Mesenteric fat pad (tissue), 1 donor: ENCODE measurements around the gene PNKD. TPM values are rescaled to one million over a fixed set of nuclear protein-coding genes. Genes with fewer than 3 reads are reported as not detected.

Source experiments
- DNase-seq: peaks from one replicate; pipeline ENCODE4 v3.0.0-alpha.2; 2020; ENCODE audit warnings: low spot score
- total RNA-seq: library from RNA; stranded (reverse); fragmentation: NEBNext Ultra II Directional; extraction: Animal tissue kit (Norgen Biotek cat#: 25700); gene quantifications from one replicate; pipeline ENCODE4 v1.2.1, GENCODE V29; 2021
- donor health status: DM: yes; HTN: yes; CAD: no.

Gene PNKD
- total RNA-seq, 1 donor from 2014 or later = 51.5 TPM

DNA sequence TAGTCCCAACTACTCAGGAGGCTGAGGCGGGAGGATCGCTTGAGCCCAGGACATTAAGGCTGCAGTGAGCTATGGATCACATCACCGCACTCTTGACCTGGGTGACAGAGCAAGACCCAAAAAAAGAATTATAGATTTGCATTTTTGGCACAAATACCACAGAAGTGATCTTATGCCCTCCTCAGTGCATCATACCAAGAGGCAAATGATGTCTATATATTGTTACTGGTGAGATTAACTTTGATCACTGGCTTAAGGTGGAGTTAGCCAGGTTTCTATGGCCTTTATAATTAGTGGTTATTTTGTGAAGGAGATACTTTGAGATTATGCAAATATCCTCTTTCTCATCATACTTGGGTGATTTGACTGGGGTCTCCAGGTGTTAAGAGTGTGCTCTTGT is 64.2 kb downstream of the PNKD start:
- no peak for DNase-seq

GRCh38 chr2:218340656-218341055 is 70.3 kb downstream of the PNKD start:
- DNase-seq = no peak

DNA sequence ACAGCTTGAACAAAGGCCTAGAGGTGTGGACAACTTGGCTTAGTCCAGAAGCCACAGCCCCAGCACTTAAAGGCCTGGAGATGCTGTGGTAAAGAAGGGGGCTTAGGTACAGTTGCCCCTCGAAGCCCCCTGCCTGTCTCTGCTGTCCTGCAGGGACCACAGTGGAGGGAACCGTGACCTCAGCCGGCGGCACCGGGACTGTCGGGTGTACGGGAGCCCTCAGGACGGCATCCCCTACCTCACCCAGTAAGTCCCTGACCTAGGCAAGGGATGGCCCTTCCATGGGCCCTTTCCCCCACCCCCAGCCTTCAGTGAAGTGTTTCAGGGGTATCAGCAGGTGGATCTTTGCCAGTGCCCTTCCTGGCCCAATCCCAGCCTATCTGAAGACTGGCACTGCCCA is 71.1 kb downstream of the PNKD start:
- DNase-seq = no peak

DNA sequence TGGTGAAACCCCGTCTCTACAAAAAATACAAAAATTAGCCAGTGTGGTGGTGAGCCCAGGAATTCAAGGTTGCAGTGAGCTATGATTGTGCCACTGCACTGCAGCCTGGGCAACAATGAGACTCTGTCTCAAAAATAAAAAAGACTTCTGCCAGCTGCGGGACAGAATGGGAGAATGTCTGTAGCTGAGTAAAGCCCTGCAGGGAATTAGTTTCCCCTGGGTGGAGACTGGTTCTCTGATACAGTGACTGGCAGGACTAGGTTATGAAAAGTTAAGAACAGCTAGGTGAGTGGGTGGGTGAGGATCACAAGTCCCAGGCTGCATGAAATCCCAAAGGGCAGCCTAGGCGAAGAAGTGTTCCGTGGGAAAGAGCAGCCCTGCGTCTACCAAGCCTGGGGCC is 72.5 kb downstream of the PNKD start:
- DNase-seq = no peak

DNA sequence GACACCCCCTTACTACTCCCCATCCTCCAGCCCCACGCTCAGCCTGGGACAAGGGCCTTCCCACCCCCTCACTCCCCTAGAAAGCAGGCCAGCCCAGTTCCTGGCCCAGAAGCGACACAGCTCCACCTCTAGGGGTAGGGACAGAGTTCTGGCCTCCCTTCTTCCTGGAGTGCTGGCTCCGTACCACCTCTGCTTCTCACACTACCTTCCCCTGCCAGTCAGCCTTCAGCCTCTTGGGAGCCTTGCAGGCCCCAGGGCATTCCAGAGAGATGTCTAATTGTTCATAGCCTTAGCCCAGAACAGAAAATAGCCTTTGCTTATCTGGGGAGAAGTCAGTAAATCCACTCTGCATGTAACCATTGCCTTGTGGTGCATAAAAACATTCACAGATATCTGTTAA is 73.3 kb downstream of the PNKD start:
- DNase-seq = no peak

- DNase-seq = no peak
Measured at GRCh38 chr2:218344090-218344754, 73.9 kb downstream of the PNKD start.

DNA sequence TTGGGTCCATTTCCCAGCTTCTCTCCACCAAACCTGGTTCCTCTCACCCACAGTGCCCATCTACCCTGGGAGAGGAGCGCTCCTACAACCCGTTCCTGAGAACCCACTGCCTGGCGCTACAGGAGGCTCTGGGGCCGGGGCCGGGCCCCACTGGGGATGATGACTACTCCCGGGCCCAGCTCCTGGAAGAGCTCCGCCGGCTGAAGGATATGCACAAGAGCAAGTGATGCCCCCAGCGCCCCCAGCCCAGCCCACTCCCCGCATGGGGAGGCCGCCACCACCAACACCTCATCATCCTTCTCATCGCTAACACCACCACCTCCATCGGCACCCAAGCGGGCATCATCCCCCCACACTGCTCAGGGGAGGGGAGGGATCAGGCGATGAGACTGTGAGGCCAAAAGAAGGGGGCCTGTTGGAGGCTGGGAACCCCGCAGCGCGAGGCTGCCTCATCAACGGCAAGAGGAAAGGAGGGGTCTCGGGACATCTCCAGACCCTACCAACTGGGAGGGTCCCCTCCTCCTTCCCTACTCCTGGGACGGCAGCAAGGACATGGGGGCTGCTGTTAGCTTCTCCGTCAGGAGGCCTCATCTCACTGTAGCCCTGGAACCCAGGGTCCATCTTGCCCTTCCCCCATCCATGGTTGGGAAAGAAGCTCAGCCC is 74.6 kb downstream of the PNKD start:
- no peak for DNase-seq

DNA sequence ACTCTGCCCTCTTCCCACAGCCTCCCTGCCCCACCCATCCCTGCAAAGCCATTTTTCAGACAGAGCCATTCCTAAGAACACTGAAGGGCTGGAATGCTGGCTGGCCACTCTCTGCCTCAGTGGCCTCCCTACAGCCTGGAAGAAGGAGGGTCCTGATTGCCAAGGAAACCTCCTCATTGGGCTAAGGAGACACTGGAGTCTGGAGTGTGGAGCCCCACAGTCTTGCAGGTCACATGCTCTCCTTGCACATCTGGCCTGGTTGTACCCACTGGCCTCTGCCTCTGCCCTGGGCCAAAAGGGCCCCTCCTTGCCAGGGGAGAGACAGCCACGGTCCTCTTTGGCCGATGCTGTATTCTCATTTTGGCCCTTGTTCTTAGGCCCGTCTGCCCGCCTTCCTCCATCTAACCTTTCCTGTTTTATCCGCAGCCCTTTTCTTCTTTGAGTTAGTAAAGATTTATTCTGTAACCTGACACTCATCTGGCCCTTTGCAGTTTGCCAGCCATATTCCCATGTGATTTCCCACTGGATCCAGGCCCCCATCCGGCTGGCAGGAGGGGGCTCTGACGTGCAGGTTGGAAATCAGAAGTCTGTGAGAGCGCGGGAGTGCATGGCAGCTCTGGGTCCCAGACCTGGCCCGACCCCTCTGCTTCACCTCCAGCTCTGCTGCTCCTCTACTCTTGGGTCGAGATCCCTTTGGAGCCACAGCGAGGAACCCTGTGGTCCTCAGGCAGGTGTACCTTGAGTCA is 75.3 kb downstream of the PNKD start:
- DNase-seq = no peak

GRCh38 chr2:218347172-218347571 is 76.9 kb downstream of the PNKD start:
- DNase-seq = no peak

- no peak for DNase-seq
Measured at GRCh38 chr2:218354045-218354444, 83.7 kb downstream of the PNKD start.

GRCh38 chr2:218354850-218355443 is 84.6 kb downstream of the PNKD start:
- DNase-seq = no peak

GRCh38 chr2:218357236-218358177 is 87.2 kb downstream of the PNKD start:
- DNase-seq = no peak

GRCh38 chr2:218360453-218360852 is 90.1 kb downstream of the PNKD start:
- DNase-seq = no peak

DNA sequence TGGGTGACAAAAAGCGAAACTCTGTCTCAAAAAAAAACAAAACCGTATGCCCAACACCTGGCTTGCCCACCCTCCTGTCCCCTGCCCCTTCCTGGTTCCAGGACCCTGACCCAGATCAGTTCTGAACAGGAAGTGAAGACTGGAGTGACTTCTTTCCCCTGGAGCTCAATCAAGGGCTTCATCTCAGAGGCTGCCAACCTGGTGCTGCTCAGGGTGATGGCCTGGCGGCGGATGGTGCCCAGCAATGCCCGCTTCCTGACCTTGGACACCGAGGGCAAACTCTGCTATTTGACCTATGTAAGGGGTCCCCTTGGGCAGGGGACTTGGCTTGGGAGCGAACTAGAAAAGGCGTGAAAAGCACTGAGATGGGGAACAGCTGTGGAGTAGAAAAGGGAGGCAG is 92.3 kb downstream of the PNKD start:
- DNase-seq = no peak

GRCh38 chr2:218363736-218364135 is 93.4 kb downstream of the PNKD start:
- DNase-seq = no peak

DNA sequence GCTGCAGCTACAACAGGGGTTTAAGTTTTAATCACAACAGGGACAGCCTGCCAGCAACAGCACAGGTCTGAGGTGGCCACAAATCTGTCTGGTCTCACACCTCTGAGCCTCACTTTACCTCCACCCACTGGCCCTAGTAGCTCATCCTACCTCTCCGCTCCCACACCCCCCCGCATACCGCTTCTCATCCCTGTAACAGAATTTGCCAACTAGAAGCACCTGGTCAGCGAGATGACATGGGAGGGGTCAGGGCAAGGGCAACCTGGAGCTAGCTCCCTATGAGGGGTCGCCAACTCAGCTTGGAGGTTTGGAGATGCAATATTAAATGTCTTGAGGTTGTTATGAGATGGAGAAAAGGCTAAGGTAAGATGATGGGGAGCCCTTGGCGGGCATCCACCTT is 93.9 kb downstream of the PNKD start:
- DNase-seq = no peak

- no peak for DNase-seq
Measured at GRCh38 chr2:218366621-218367414, 96.5 kb downstream of the PNKD start.

- peak; percentile 98 for DNase-seq
Measured at GRCh38 chr2:218367415-218368149, 97.3 kb downstream of the PNKD start.

DNA sequence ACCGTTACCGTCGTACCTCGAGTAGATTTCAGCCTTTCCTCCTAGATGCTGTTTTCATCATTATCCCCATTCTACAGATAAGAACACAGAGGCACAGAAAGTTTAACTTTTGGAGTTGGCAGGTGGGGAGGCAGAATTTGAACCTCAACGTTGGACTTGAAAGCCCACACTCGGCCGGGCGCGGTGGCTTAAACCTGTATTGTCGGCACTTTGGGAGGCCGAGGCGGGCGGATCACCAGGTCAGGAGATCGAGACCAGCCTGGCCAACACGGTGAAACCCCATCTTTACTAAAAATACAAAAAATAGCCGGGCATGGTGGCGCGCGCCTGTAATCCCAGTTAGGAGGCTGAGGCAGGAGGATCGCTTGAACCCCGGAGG is 97.8 kb downstream of the PNKD start:
- DNase-seq = no peak
